ENCODE results near the gene OR52I2. TPM values are rescaled to one million over a fixed set of nuclear protein-coding genes. Genes with fewer than 3 reads are reported as not detected.
A peak's percentile ranks its signal among the peaks of the same experiment; 100 is the strongest.

OR52I2 gene
- total RNA-seq, 1 experiment from 2014 or later, result not detected

DNA sequence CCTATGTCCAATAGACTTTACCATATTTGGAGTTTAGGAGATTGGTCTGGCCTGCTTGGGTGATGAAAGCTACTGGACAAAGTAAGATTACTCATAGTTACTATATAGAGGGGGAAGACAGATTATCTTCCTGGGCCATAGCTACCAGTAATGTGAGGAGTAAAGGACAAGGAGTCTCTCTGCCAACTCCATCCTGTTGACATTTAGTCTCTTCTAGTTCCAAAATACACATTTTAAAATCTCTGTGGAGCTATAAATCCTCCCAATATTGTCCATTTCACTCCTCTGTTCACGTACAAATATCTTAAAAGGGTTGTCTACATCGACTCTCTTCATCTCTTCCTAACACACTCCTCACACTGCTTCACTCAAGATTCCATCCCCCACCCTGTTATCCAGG lies 54.6 kb downstream of the OR52I2 start:
- POLR2A ChIA-PET (ENCODE audit: low non-redundant PET), result no interaction called here

GRCh38 chr11:4636962-4637661 lies 55.6 kb downstream of the OR52I2 start, which contains the start of gene OR51D1:
TSS of gene OR51D1 (plus strand) at chr11:4637477. CDS start at chr11:4639791, 2,314 bp downstream.
- Histone ChIP-seq H3K27ac (ENCODE audit: low read depth, low read length, poor library complexity, severe bottlenecking) (no peak within 1 kb of the TSS), H3K4me3 (ENCODE audit: low read depth, low read length, poor library complexity, severe bottlenecking) (no peak within 1 kb of the TSS), H3K36me3 (ENCODE audit: insufficient read depth, low read length, poor library complexity, severe bottlenecking) (no peaks in the 10 kb centered on the region), H3K27me3 (replicated peaks; ENCODE audit: insufficient read depth, low read depth, low read length, poor library complexity) (peaks cover 9% of the 10 kb centered on the region), H3K9me3 (ENCODE audit: low read depth, low read length, poor library complexity, severe bottlenecking) (no peaks in the 10 kb centered on the region), H3K4me1 (ENCODE audit: insufficient read depth, low read length, poor library complexity, severe bottlenecking) (no peaks in the 10 kb centered on the region)
- ChIA-PET POLR2A (ENCODE audit: low non-redundant PET) (no interaction called here), CTCF (interaction anchor here (0.9 kb wide), 2 partner anchors 43 to 189 kb away, joined by 3 to 10 read pairs; no protein-coding TSS in a partner anchor)
- DNase-seq (ENCODE audit: low spot score), result peak; percentile 74
- TF ChIP-seq CTCF (conservative IDR thresholded peaks at IDR 0.05; ENCODE audit: low read depth, low read length) (peak; percentile 83), EZH2 (IDR thresholded peaks at IDR 0.05; ENCODE audit: borderline replicate concordance, low read depth, low read length, poor library complexity, severe bottlenecking) (no peak)
- intact Hi-C loops (cut with micrococcal nuclease; ENCODE audit: unreplicated experiment), result loop anchor here (1.0 to 10.0 kb wide), 4 partner anchors 190 to 1172 kb away; partner anchors contain the start of gene OR52N2
- no TSS peak for BruUV-seq (replicated peaks)

More for the DNA sequence above, 54.6 kb downstream of the OR52I2 start:
- Histone ChIP-seq H3K27ac (ENCODE audit: low read depth, low read length, poor library complexity, severe bottlenecking) (no peak overlapping the region), H3K27me3 (replicated peaks; ENCODE audit: insufficient read depth, low read depth, low read length, poor library complexity) (peaks cover 9% of the 10 kb centered on the region), H3K9me3 (ENCODE audit: low read depth, low read length, poor library complexity, severe bottlenecking) (no peaks in the 10 kb centered on the region), H3K4me3 (ENCODE audit: low read depth, low read length, poor library complexity, severe bottlenecking) (no peak overlapping the region), H3K36me3 (ENCODE audit: insufficient read depth, low read length, poor library complexity, severe bottlenecking) (no peaks in the 10 kb centered on the region), H3K4me1 (ENCODE audit: insufficient read depth, low read length, poor library complexity, severe bottlenecking) (no peaks in the 10 kb centered on the region)
- intact Hi-C loops (cut with micrococcal nuclease; ENCODE audit: unreplicated experiment), result loop anchor here (2.0 to 10.0 kb wide), 3 partner anchors 191 to 1173 kb away; partner anchors contain the start of gene OR52N2
- no peak for DNase-seq (ENCODE audit: low spot score)
- CTCF ChIA-PET, result interaction anchor here (0.7 to 0.9 kb wide), 2 partner anchors 12 to 190 kb away, joined by 3 to 10 read pairs; no protein-coding TSS in a partner anchor
- TF ChIP-seq EZH2 (IDR thresholded peaks at IDR 0.05; ENCODE audit: borderline replicate concordance, low read depth, low read length, poor library complexity, severe bottlenecking), result no peak
- no peak for TF ChIP-seq CTCF (conservative IDR thresholded peaks at IDR 0.05; ENCODE audit: low read depth, low read length)
- no TSS peak for BruUV-seq (replicated peaks)

GRCh38 chr11:4637662-4638047 lies 56.1 kb downstream of the OR52I2 start:
- TF ChIP-seq CTCF (conservative IDR thresholded peaks at IDR 0.05; ENCODE audit: low read depth, low read length), result no peak
- TF ChIP-seq EZH2 (IDR thresholded peaks at IDR 0.05; ENCODE audit: borderline replicate concordance, low read depth, low read length, poor library complexity, severe bottlenecking), result no peak
- intact Hi-C loops (cut with micrococcal nuclease; ENCODE audit: unreplicated experiment), result loop anchor here (1.0 to 10.0 kb wide), 4 partner anchors 189 to 1171 kb away; partner anchors contain the start of gene OR52N2
- BruUV-seq (replicated peaks), result no TSS peak
- CTCF ChIA-PET, result interaction anchor here (0.9 kb wide), 1 partner anchor 43 kb away, joined by 3 read pairs; no protein-coding TSS in a partner anchor
- no peak overlapping the region for H3K4me3 ChIP-seq (ENCODE audit: low read depth, low read length, poor library complexity, severe bottlenecking)
- H3K36me3 ChIP-seq (ENCODE audit: insufficient read depth, low read length, poor library complexity, severe bottlenecking), result no peaks in the 10 kb centered on the region
- no peaks in the 10 kb centered on the region for H3K4me1 ChIP-seq (ENCODE audit: insufficient read depth, low read length, poor library complexity, severe bottlenecking)
- H3K27me3 ChIP-seq (replicated peaks; ENCODE audit: insufficient read depth, low read depth, low read length, poor library complexity), result peaks cover 9% of the 10 kb centered on the region
- H3K9me3 ChIP-seq (ENCODE audit: low read depth, low read length, poor library complexity, severe bottlenecking), result no peaks in the 10 kb centered on the region
- no peak for DNase-seq (ENCODE audit: low spot score)
- POLR2A ChIA-PET (ENCODE audit: low non-redundant PET), result no interaction called here
- no peak overlapping the region for H3K27ac ChIP-seq (ENCODE audit: low read depth, low read length, poor library complexity, severe bottlenecking)

All from A673 (cell line).